Measurements from ENCODE around the gene PRMT3. TPM values are rescaled to one million over a fixed set of nuclear protein-coding genes. Genes with fewer than 3 reads are reported as not detected.
"Not testable (repeated sequence)": the region's sequence is repeated elsewhere in the genome, so short reads cannot be mapped to it uniquely, and the experiment has no call there.

PRMT3 gene
- total RNA-seq, 1 donor from 2014 or later, result 16.4 TPM

GRCh38 chr11:20511982-20512381 lies 124.5 kb downstream of the PRMT3 start:
- DNase-seq (ENCODE audit: low read depth), result no peak

- DNase-seq (ENCODE audit: low read depth), result no peak
Observed at GRCh38 chr11:20512869-20513268, 125.4 kb downstream of the PRMT3 start.

GRCh38 chr11:20518323-20518834 lies 130.9 kb downstream of the PRMT3 start:
- DNase-seq (ENCODE audit: low read depth), result no peak

- no peak for DNase-seq (ENCODE audit: low read depth)
Observed at GRCh38 chr11:20522536-20522935, 135.0 kb downstream of the PRMT3 start.

- no peak for DNase-seq (ENCODE audit: low read depth)
Observed at GRCh38 chr11:20529757-20530156, 142.2 kb downstream of the PRMT3 start.

GRCh38 chr11:20530942-20531703 lies 143.6 kb downstream of the PRMT3 start:
- DNase-seq (ENCODE audit: low read depth), result no peak

- DNase-seq (ENCODE audit: low read depth), result no peak
Observed at GRCh38 chr11:20535271-20535881, 147.9 kb downstream of the PRMT3 start.

GRCh38 chr11:20536365-20536764 lies 148.8 kb downstream of the PRMT3 start:
- DNase-seq (ENCODE audit: low read depth), result no peak

- no peak for DNase-seq (ENCODE audit: low read depth)
Observed at GRCh38 chr11:20536784-20537183, 149.3 kb downstream of the PRMT3 start.

GRCh38 chr11:20541503-20541902 lies 154.0 kb downstream of the PRMT3 start:
- DNase-seq (ENCODE audit: low read depth), result no peak

GRCh38 chr11:20544603-20545237 lies 157.2 kb downstream of the PRMT3 start:
- DNase-seq (ENCODE audit: low read depth), result no peak

- DNase-seq (ENCODE audit: low read depth), result no peak
Observed at GRCh38 chr11:20547411-20547810, 159.9 kb downstream of the PRMT3 start.

GRCh38 chr11:20551096-20551495 lies 163.6 kb downstream of the PRMT3 start:
- DNase-seq (ENCODE audit: low read depth), result no peak

GRCh38 chr11:20555783-20556182 lies 168.3 kb downstream of the PRMT3 start:
- no peak for DNase-seq (ENCODE audit: low read depth)

- not testable (repeated sequence) for DNase-seq (ENCODE audit: low read depth)
Observed at GRCh38 chr11:20556396-20556795, 168.9 kb downstream of the PRMT3 start.

- no peak for DNase-seq (ENCODE audit: low read depth)
Observed at GRCh38 chr11:20558741-20559140, 171.2 kb downstream of the PRMT3 start.

Other genes starting within 250 kb of the PRMT3 start
- gene DBX1, start 227.2 kb upstream of the PRMT3 start, total RNA-seq, result not detected in 2 replicates
- gene HTATIP2, start 24.0 kb upstream of the PRMT3 start, total RNA-seq, result 84.3 and 86.8 TPM in 2 replicates
- not detected in 2 replicates for gene SLC6A5, start 211.9 kb downstream of the PRMT3 start, total RNA-seq

All from renal cortical epithelial cell (primary cell).